IPS-NIHi7 (cell line): ENCODE measurements around the gene IFIT3.
"Not testable (repeated sequence)": the region's sequence is repeated elsewhere in the genome, so short reads cannot be mapped to it uniquely, and the experiment has no call there.

Experiments
- DNase-seq: peaks from one replicate; pipeline ENCODE4 v3.0.0; 2012; ENCODE audit warnings: mixed read lengths; ENCODE audit errors: extremely low spot score

IFIT3 gene

DNA sequence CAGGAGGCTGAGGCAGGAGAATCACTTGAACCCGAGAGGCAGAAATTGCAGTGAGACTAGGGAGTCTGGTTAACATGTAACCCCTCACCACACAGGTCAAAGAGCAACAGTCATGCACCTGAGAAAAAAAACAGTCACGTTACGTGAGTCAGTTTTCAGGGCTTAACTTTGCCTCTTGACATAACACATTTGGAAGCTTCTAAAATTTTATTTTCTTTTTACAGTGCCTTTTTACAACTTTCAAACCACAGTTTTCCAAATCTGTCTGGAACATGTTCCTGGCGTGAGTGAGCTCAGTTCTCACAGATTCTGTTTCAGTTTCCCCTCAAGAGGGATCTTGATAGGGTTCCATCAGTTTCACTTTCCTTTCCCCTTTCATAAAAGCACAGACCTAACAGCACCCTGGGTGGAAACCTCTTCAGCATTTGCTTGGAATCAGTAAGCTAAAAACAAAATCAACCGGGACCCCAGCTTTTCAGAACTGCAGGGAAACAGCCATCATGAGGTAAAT lies 4.4 kb downstream of the IFIT3 start:
- no peak for DNase-seq

DNA sequence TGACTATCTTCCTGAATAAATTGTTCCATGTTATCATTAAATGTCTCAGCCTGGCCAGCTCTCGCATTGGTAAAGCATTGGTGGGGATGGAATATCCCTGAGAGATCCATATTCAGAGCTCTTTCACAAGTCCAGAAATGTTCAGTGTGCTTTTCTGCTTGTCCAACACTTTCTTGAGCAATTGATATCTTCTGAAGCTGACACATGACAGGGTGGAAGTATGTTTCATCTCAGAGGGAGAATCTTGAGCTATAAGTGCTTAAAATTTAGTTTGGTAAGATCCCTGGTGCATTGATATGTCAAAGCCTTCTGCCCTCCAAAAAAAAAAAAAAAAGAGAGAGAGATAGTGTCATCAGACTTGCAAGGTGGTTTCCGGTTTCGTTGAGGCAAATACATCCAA lies 7.4 kb downstream of the IFIT3 start:
- DNase-seq = no peak

DNA sequence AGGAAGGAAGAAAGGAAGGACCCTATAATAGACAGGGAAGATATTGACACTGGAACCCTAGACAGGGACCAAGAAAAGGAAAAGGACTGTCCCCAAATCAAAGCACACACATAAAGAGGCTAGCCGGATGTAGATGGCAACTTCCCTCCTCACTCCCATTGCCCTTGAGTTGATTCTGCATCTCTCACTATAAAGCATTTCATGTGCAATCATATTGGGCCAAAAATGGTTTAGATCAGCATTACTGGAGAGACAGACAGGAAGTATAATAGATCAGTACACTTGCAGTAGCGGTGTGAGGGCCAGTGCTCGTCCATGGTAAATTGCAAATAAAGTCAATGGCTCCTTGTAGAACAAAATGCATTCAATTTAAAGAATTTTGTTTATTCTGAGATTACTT lies 8.4 kb downstream of the IFIT3 start:
- no peak for DNase-seq

DNA sequence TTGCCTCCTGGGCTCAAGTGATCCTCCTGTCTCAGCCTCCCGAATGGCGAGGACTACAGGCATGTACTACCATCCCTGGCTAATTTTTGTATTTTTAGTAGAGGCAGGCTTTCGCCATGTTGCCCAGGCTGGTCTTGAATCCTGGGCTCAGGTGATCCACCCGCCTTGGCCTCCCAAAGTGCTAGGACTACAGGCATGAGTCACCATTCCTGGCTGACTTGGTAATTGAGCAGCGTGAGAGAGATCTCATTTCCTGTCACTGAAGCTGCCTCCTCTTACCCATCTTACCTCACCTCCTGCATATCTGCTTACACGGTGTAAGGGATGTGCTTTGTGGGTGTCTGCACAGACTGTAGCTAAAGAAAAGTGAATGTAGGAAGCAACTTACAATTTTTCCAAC lies 9.7 kb downstream of the IFIT3 start:
- DNase-seq = no peak

GRCh38 chr10:89338713-89339112 lies 10.9 kb downstream of the IFIT3 start:
- no peak for DNase-seq

GRCh38 chr10:89339875-89340274 lies 12.1 kb downstream of the IFIT3 start:
- DNase-seq = no peak

- DNase-seq = no peak
These were observed 13.9 kb downstream of the IFIT3 start for GRCh38 chr10:89341649-89342048.

DNA sequence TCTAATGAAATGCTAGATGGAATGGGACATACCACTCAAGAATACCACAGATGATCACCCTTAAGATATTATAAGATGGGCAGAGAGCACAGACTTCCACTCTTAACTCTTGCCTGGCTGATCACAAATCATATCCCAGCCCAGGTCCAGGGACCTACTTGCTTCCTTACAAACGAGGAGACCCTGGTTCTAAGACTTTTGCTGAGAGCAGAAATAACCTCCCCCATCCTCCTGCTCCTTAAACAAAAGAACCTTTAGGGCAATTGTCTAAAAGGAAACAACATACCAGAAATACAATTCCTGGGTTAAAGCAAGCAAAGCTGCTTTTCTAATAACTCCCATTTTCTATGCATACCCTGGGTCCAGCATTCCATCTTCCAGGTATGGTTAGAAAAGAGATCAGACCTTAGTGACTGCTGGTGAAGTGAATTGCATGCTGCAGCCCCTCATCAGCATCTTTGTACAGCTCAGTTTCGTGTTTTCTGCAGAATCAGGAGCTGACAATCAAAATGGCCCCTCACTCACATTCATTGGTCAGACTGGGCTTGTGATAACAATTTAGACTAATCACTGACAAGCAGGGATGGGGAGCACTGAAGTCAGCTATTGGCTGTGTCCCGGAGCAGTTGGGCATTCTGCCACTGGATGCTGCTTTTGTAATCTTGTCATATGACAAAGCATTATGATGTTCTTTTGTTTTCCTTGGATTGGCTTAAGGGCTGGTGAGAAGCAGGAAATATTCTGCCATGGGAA lies 14.6 kb downstream of the IFIT3 start:
- no peak for DNase-seq

- DNase-seq = no peak
These were observed 15.4 kb downstream of the IFIT3 start for GRCh38 chr10:89343089-89343767.

GRCh38 chr10:89344156-89344555 lies 16.4 kb downstream of the IFIT3 start:
- no peak for DNase-seq

- DNase-seq = no peak
These were observed 17.7 kb downstream of the IFIT3 start for GRCh38 chr10:89345367-89346000.

DNA sequence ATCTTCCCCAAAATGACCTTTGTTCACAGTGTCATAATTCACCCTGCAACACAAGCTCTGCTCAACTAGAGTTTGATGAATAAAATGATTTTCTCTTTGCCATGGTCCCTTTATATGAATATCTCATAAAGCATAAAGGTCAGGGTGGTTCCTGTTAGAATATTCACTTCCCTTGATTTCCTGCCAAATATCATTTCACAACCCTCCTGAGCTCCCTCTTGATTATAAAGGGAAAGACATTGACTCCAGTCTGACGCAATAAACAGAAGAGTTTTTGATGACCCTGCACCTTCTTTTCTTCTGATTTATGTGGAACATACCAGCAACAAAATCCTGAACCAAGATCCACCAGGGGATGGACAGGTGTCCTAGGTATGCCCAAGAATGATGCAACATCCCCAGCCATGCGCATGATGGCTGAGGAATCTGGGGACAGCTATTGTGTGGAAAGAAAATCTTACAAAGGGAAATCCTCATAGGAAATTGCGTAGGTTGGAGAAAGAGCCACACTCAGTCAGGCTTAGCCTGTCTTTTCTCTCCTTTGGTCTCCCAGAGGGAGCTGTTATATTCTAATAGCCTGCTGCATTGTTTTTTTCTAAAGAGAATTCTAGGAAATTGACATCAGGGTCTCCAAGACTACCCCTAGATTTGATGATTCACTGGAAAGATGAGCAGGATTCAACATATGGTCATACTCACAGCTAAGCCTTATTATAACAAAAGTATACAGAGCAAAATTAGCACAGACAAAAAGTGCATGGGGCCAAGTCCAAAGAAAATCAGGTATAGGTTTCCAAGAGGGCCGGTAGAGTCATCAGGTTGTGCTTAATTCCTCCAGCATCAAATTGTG lies 18.8 kb downstream of the IFIT3 start:
- DNase-seq = no peak

GRCh38 chr10:89347701-89348457 lies 20.1 kb downstream of the IFIT3 start:
- no peak for DNase-seq

GRCh38 chr10:89348481-89348880 lies 20.7 kb downstream of the IFIT3 start:
- no peak for DNase-seq

- no peak for DNase-seq
These were observed 21.2 kb downstream of the IFIT3 start for GRCh38 chr10:89348975-89349374.

DNA sequence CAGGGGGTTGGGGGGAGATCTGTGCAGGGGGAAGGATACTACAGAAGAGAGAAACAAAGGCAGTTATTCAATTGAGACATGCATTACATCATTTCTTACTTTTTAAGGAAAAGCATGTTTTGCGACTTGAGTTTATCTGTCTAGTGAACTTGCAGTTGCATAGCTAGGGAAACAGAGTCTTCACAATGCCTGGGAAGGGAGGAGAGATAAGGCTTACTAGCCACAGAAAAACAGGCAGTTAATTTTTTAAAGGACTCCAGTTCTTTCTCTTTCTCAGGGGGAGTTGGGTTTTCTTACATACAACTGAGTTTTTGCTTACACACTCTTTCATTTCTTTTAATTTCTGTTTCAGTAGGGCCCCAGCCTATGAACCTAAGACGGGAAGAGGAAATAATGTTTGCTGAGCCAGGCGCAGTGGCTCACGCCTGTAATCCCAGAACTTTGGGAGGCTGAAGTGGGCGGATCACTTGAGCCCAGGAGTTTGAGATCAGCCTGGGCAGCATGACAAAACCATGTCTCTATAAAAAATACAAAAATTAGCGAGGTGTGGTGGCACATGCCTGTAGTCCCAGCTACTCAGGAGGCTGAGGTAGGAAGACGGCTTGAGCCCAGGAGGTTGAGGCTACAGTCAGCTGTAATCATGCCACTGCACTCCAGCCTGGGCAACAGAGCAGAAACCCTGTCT lies 23.0 kb downstream of the IFIT3 start:
- DNase-seq = not testable (repeated sequence)

DNA sequence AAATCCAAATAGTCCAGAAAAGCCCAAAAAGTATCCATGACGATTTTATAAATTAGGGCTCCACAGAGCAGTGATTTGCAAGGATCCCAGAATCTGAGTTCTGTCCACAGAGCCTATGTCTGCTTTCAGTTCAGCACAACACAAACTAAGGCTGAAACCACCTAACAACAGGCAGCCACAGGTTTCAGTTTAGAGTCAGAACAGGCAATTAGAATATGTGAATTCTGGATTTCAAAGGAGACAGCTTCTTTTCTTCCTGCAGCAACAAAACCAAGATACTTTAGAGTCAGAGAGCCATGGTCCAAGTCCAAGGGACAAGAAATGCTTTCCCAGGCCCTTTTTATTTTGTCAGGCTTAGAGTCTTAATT lies 23.6 kb downstream of the IFIT3 start:
- no peak for DNase-seq

GRCh38 chr10:89351780-89352597 lies 24.2 kb downstream of the IFIT3 start:
- DNase-seq = no peak

- DNase-seq = no peak
These were observed 25.0 kb downstream of the IFIT3 start for GRCh38 chr10:89352802-89353201.
